ENCODE results near the gene APRT.
"Not testable (repeated sequence)": the region's sequence is repeated elsewhere in the genome, so short reads cannot be mapped to it uniquely, and the experiment has no call there.

Gene APRT

DNA sequence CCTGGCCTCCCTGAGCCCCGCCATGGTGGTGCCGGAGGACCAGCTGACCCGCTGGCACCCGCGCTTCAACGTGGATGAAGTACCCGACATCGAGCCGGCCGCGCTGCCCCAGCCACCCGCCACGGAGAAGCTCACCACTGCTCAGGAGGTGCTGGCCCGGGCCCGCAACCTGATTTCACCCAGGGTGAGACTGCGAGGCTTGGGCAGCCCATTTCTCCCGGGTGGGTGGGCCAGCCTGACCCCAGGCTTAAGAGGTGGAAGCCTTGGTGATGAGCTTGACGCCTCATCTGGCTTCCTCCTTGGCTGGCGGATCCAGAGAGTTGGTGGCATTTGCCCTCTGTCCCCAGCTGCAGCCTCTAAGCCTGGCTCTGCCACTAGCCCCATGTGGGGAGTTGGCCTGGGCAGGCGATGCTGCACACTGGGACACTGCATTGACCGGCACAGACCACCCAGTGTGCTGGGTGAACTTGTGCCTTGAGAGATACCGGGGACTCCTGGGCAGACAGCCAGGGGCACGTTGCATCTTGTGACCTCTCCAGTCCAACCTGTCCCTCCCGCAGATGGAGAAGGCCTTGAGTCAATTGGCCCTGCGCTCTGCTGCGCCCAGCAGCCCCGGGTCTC, 5.1 kb downstream of the APRT start:
- DNase-seq: no peak

DNA sequence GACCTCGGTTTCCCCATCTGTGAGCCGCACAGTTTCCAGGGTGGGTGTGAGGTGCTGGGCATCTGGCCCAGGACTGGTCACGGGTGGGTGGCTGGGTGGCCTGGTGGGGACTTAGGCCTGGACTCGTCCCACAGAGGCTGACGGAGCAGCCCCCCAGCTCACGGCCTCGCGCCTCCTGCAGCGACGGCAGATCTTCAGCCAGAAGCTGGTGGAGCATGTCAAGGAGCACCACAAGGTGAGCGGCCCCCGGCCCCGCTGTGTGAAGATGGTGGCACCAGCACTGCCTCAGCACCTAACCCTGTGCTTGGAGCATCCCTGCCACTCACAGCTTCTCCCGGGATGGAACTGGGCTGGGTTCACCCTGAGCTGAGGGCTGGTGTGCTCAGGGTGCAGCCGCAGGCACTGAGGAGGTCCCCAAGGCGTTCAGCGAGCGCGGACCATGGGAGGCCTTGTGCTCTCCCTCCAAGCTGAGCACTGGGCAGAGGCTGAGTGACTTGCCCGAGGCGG, 5.8 kb downstream of the APRT start:
- DNase-seq: no peak

- DNase-seq: no peak
Observed at GRCh38 chr16:88805340-88805715, 6.4 kb downstream of the APRT start.

GRCh38 chr16:88804552-88805339, 7.0 kb downstream of the APRT start:
- no peak for DNase-seq

DNA sequence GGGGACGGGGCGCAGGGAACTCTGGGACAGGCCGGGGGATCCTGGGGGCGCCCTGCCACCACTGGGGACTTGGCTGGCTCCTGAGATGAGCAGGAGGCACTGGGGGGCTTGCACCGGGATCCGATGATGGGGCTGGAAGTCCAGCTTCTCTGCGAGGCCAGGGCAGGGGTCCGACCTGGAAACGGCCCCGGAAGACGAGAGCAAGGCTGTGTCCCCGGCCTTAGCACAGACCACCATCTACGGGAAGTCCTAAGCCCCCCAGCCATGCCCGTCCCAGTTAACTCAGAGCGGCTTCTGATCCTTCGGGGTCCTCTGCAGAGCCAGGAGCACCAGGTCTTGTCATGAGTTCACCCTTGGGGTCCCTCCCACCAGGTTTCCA, 7.6 kb downstream of the APRT start:
- no peak for DNase-seq

DNA sequence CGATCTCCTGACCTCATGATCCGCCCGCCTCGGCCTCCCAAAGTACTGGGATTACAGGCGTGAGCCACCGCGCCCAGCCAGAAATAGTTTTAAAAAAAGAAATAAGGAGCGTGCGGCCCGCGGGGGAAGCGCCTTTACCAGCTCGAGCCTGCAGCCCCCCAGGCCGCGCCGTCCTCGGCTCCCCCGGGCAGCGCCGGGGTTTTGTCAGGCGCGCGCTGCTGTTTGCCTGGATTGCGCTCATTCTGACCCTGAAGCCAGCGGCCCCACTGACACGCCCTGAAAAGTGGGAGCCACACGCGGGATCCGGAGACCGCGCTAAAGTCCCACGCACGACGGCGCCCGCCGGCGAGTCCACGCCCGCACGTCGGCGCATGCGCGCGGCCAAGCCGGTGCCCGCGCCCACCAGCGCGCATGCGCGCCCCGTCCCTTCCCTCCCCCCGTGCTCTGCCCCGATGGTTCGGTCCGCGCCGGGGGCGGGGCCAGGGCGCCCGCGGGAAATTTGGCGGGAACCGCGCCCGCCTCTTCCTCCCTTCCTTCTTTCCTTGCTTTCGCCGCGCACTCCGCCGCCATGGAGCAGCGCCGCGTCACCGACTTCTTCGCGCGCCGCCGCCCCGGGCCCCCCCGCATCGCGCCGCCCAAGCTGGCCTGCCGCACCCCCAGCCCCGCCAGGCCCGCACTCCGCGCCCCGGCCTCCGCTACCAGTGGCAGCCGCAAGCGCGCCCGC, 8.3 kb downstream of the APRT start, which contains the start of gene CDT1:
Gene CDT1, plus strand, starts transcription at position 526 of the 724 bp plus-strand sequence. Its CDS starts 43 bp downstream, at position 569.
- peak; percentile 73 for DNase-seq

DNA sequence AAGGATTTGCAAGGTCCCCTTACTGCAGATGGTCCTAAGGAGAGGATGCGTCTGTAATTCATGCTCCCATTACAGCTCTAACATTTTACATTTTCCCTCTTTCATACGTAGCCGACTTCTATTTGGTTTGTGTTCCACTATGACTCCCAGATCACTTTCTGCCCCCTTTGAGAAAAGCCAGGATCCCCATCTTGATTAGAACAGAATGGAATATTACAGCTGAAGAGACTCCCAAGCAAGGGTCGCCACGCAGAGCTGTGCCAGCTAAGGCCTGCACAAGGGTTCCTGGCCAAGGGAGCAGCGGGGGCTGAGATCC, 11.5 kb downstream of the APRT start:
- no peak for DNase-seq

DNA sequence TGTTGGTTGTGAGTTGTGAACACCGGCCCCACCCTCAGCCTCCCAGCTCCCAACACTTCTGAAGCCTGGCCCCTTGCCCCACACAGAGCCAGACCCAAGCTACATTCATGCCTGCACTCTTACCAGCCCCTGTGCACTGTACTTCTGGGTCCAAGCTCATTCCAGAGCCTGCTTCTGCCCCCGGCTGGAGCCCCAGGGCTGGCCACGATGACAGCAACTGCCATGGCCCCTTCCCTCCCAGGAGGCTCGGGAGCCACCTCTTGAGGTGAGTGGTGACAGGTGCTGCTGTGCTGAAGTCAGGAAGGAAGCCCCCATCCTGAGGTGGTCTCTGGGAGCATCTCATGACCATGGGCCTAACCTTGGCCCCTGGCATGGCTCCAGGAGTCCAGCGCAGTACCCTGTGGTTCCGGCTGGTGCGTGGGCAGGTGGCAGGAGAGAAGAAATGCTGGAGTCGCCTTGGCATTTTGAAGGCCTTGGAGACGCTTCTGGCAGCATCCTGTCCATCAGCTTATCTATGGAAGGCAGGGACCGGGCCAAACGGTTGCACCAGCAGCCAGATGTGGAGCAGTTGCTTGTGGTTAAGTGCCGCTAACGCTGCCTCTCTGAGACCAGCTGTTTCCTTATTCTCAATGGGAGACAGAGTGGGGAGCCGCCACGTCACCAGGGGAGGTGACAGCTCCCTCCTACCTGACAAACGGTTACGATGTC, 12.0 kb downstream of the APRT start:
- DNase-seq: no peak

DNA sequence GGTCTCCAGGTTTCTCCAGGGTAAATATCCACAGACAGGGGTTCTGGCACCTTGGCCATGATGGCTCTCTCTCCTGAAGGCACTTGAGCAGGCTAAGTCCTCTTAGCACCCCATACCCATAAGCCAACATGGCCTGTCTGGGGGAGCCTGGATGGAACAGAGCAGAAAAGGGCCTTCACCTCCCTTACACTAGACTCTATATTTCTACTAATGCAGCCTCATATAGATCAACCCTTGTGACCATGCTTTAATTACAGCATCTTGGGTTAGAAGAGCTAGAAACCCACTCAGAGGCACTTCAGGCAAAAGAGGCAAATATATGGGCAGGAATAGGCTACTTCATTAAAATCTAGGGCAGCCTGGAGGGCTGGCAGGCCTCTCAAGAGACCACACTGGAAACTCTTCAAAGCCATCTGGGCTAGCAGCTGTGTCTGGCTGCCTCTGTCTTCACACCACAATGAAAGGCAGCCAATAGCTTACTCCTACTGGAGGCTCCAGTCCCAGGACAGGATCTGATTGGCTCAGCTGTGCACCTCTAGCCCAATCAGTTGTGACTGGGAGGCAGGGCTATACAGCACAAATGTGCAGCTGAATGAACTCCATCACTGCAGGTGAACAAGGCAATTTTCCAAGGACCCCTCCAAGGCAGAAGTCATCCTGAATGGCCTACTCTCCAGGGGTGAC, 12.8 kb downstream of the APRT start:
- DNase-seq: peak; percentile 50

- DNase-seq: no peak
Observed at GRCh38 chr16:88798073-88798472, 13.7 kb downstream of the APRT start.

DNA sequence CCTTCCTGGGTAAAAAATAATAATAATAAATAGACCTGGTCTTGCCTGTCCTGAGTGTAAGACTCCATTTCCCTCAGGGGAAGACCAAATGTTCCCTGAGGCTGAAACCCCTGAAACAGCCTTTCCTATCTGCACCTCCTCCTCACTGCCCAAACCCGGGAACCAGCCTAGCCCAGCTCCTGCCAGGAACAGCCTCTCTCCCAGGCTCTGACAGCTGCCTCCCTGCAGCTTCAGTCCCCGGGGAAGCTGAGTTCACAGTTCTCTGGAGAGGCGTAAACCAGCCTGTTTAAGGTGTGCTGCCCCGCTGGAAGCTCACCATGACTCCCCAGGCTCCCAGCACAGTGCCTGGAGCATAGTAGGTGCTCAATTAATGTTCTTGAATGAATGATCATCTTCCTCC, 15.4 kb downstream of the APRT start:
- DNase-seq: no peak

GRCh38 chr16:88793251-88793954, 18.3 kb downstream of the APRT start:
- DNase-seq: no peak

DNA sequence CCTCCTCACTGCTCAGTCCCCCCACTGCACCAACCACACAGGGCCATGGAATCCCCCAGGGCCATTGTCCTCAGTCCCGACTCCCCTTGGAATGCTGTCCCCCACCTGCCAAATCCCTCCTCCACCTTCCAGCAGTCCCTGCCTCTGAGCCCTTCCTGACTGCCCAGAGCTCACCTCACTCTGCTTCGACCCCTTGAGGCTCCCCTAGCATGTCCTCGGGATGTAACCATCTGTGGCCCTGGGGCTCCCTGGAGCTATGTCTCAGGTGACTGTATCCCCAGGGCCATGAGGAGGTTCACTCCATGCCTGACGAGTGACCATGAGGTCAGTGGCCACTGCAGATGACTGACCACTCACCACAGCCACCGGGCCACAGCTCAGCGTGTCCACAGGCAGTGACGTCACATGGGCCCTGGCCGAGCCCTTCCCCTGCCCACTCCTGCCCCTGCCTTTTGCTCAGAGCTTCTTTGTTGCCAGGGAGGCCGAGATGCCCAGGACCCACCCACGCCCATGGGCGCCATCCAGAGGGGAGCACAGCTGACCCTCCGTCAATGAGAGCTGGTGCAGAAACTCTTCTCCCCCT, 19.0 kb downstream of the APRT start:
- DNase-seq: no peak

- no peak for DNase-seq
Observed at GRCh38 chr16:88792078-88792550, 19.6 kb downstream of the APRT start.

GRCh38 chr16:88790312-88791211, 21.2 kb downstream of the APRT start:
- no peak for DNase-seq

DNA sequence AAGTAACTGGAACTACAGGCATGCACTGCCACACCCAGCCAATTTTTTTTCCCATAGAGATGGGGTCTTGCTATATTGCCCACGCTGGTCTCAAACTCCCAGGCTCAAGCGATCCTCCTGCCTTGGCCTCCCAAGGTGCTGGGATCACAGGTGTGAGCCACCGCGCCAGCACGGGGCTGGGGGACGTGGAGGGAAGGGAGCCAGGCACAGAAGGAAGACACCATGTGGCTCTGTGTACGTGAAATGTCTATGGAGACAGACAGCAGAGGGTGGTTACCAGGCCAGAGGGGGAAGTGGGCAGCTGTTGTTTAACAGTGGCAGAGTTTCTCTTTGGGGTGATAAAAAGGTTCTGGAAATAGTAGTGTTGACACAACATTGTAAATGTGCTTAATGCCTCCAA, 22.1 kb downstream of the APRT start:
- DNase-seq: no peak

- DNase-seq: not testable (repeated sequence)
Observed at GRCh38 chr16:88788749-88789148, 23.0 kb downstream of the APRT start.

DNA sequence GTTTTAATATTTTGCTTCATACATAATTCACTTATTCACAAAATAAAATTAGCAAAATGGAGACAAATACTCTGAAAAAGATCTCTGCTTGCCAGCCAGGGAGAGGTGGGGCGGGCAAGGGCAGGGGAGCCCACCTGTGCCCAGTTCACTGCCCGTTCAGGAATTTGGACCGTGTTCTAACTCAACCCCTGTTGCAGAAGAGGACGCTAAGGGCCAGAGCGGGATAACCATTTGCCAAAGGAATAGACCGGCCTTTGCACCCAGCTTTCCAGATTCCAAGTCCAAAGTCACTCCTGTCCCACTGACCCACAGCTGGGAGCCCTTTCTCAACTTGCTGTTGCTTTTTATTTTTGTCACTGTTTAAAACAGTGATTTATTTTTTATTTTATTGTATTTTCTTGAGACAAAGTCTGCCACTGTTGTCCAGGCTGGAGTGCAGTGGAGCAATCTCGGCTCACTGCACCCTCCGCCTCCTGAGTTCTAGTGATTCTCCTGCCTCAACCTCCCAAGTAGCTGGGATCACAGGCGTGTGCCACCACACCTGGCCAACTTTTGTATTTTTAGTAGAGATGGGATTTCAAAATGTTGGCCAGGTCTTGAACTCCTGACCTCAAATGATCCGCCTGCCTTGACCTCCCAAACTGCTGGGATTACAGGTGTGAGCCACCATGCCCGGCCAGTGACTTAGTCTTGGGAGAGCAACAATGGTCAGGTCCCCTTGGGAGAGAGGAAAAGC, 24.0 kb downstream of the APRT start:
- no peak for DNase-seq

GRCh38 chr16:88785106-88785924, 26.4 kb downstream of the APRT start, which contains the start of gene PIEZO1:
TSS of gene PIEZO1 (minus strand) at chr16:88785220. CDS start at chr16:88784964, 256 bp downstream.
- no peak for DNase-seq

Measured in NCI-H1092 (cell line).